ENCODE data around the gene MAGI3.
"Not testable (repeated sequence)": the region's sequence is repeated elsewhere in the genome, so short reads cannot be mapped to it uniquely, and the experiment has no call there.

MAGI3 gene

DNA sequence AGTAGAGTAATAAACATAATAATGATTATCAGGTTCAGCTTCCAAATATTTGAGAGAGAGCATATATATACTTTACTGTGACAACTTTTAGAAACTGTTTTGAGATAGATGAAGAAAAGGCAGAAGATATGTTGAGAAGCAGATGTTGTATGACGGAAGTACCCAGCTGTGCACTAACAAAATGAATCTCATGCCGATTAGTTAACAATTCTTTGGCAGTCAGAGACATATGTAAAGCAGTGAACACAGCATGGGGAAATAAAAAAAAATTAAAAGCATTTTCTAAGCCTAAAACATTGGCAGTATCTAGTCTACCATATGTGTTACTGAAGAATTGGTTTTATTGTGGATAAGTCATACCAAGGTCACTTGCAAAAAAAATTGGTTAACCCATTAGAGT lies 51.8 kb downstream of the MAGI3 start:
- DNase-seq: no peak
- CTCF ChIA-PET: interaction anchor here (0.7 kb wide), 1 partner anchor 223 kb away, joined by 3 read pairs; no protein-coding TSS in a partner anchor
- H3K4me1 Mint-ChIP-seq: no peaks in the 10 kb centered on the region
- no peak overlapping the region for H3K4me3 Mint-ChIP-seq
- peaks cover 6% of the 10 kb centered on the region for H3K27me3 Mint-ChIP-seq
- peaks cover 14% of the 10 kb centered on the region for H3K9me3 Mint-ChIP-seq
- no peak overlapping the region for H3K27ac Mint-ChIP-seq
- H3K36me3 Mint-ChIP-seq: peaks cover 5% of the 10 kb centered on the region

DNA sequence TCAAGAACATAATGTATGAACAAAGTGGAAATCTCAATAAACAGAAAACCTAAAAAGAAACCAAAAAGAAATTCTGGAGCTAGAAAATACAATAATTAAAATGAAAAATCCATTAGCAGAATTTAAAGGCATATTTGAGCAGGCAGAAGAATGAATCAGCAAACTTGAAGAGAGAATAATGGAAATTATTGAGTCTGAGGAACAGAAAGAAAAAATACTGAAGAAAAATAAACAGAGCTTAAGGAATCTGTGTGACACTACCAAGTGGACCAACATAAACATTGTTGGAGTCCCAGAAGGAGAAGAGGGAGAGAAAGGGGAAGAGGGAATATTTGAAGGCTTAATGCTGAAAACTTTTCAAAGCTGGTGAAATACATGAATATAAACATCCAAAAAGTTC lies 54.5 kb downstream of the MAGI3 start:
- H3K4me3 Mint-ChIP-seq: no peak overlapping the region
- CTCF ChIA-PET: no interaction called here
- no peak overlapping the region for H3K27ac Mint-ChIP-seq
- H3K4me1 Mint-ChIP-seq: no peaks in the 10 kb centered on the region
- DNase-seq: no peak
- H3K36me3 Mint-ChIP-seq: peaks cover 5% of the 10 kb centered on the region
- H3K27me3 Mint-ChIP-seq: no peaks in the 10 kb centered on the region
- peaks cover 14% of the 10 kb centered on the region for H3K9me3 Mint-ChIP-seq

DNA sequence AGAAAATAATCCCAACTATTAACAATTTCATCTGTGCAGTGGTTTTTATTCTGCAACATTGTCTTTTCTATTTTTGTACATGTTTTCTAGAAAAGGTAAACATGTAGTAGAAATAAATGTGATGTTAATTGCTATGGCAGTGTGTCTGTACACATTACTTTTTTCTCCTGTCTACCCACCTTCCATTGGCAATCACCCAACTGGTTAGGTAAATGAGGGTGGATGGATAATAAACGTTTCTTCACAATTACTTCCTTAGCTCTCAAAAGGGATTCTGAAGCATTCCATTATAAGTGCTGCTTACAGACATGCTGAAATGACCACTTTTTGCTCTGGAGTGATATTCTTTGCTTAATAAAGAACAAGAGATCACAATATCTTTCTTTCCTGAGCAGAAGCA lies 61.4 kb downstream of the MAGI3 start:
- H3K27me3 Mint-ChIP-seq: peaks cover 5% of the 10 kb centered on the region
- no peaks in the 10 kb centered on the region for H3K36me3 Mint-ChIP-seq
- H3K4me3 Mint-ChIP-seq: no peak overlapping the region
- no peak overlapping the region for H3K27ac Mint-ChIP-seq
- CTCF ChIA-PET: no interaction called here
- no peaks in the 10 kb centered on the region for H3K9me3 Mint-ChIP-seq
- no peaks in the 10 kb centered on the region for H3K4me1 Mint-ChIP-seq
- no peak for DNase-seq

GRCh38 chr1:113452921-113453770 lies 62.8 kb downstream of the MAGI3 start:
- CTCF ChIA-PET: interaction anchor here (1.5 to 2.0 kb wide), 2 partner anchors 313 to 317 kb away, joined by 3 to 12 read pairs; no protein-coding TSS in a partner anchor
- H3K27ac Mint-ChIP-seq: no peak overlapping the region
- DNase-seq: peak; percentile 29
- peaks cover 5% of the 10 kb centered on the region for H3K27me3 Mint-ChIP-seq
- no peak overlapping the region for H3K4me3 Mint-ChIP-seq
- H3K4me1 Mint-ChIP-seq: no peaks in the 10 kb centered on the region
- H3K9me3 Mint-ChIP-seq: no peaks in the 10 kb centered on the region
- H3K36me3 Mint-ChIP-seq: no peaks in the 10 kb centered on the region

DNA sequence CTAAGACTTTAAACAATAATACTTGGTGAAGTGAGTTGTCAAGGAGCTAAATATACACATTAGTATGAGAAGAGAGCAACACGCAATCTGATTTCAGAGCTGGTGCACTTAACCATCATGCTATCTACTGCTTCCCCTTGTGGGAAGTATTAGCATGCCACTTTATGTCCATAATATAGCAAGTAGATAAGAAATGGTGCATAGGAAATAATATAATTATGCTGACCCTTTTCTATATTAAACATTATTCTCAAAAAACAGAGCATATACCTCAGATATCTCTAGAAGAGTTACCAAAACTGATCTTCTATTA lies 63.4 kb downstream of the MAGI3 start:
- Mint-ChIP-seq H3K4me1 (no peaks in the 10 kb centered on the region), H3K4me3 (no peak overlapping the region), H3K9me3 (no peaks in the 10 kb centered on the region), H3K27ac (no peak overlapping the region), H3K36me3 (no peaks in the 10 kb centered on the region), H3K27me3 (peaks cover 5% of the 10 kb centered on the region)
- no peak for DNase-seq
- CTCF ChIA-PET: interaction anchor here (1.5 to 2.0 kb wide), 2 partner anchors 313 to 317 kb away, joined by 3 to 12 read pairs; no protein-coding TSS in a partner anchor

GRCh38 chr1:113455374-113455773 lies 65.1 kb downstream of the MAGI3 start:
- Mint-ChIP-seq H3K36me3 (no peaks in the 10 kb centered on the region), H3K4me1 (no peaks in the 10 kb centered on the region), H3K9me3 (no peaks in the 10 kb centered on the region), H3K27me3 (peaks cover 2% of the 10 kb centered on the region), H3K27ac (no peak overlapping the region), H3K4me3 (no peak overlapping the region)
- no peak for DNase-seq
- CTCF ChIA-PET: no interaction called here

DNA sequence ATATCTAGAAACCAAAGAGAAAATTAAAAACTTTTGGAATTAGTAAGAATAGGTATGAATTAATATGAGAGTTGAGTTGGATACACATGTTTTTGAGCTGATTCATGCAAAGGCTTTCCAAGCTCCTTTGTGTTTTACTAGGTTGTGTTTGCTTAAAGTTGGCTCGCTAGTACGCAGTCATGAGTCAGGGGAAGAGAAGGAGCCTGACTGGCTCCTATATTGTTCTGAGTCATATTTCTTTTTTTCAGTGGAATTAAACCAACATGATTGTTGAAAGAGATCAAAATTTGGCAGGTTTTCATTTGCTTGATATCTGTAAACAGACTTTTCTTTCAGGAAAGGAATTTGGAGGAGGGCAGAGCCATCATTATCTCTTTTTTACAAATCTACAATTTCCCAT lies 66.7 kb downstream of the MAGI3 start:
- Mint-ChIP-seq H3K36me3 (no peaks in the 10 kb centered on the region), H3K4me1 (no peaks in the 10 kb centered on the region), H3K27me3 (no peaks in the 10 kb centered on the region), H3K27ac (no peak overlapping the region), H3K4me3 (no peak overlapping the region), H3K9me3 (no peaks in the 10 kb centered on the region)
- CTCF ChIA-PET: no interaction called here
- DNase-seq: no peak

DNA sequence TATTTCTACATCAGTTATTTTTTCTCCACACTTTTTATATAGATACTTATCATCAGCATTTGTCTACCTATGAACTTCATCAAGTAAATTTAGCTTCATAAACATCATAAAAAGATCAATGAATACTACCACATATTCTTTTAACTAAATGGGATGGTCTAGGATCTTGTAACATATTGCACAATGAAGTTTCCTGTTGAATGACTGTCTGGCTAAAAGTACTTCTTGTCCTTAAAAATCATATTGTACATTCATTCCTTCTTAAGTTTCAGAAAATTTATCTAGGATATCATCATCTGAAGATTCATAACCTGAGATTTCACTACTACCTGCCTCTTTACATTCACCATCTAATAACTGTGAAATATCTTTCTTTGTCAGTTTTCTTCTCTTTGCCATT lies 69.0 kb downstream of the MAGI3 start:
- Mint-ChIP-seq H3K9me3 (no peaks in the 10 kb centered on the region), H3K4me3 (no peak overlapping the region), H3K36me3 (no peaks in the 10 kb centered on the region), H3K4me1 (no peaks in the 10 kb centered on the region), H3K27ac (no peak overlapping the region), H3K27me3 (no peaks in the 10 kb centered on the region)
- CTCF ChIA-PET: no interaction called here
- no peak for DNase-seq

DNA sequence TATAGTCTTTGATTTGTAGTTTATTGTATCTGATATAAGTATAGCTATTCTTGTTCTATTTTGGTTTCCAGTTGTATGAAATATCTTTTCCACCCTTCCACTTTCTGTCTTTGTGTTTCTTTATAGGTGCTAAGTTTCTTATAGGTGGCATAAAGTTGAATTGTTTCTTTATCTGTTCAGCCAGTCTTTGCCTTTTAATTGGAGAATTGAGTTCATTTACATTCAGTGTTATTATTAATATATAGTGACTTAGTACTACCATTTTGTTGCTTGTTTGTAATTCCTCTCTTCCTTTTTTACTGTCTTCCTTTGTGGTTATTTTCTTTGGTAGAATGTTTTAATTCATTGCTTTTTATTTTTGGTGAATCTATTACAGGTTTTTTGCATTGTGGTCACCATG lies 77.7 kb downstream of the MAGI3 start:
- H3K4me3 Mint-ChIP-seq: no peak overlapping the region
- no peaks in the 10 kb centered on the region for H3K36me3 Mint-ChIP-seq
- H3K27ac Mint-ChIP-seq: no peak overlapping the region
- H3K9me3 Mint-ChIP-seq: peaks cover 8% of the 10 kb centered on the region
- no peaks in the 10 kb centered on the region for H3K27me3 Mint-ChIP-seq
- CTCF ChIA-PET: no interaction called here
- H3K4me1 Mint-ChIP-seq: no peaks in the 10 kb centered on the region
- DNase-seq: no peak

DNA sequence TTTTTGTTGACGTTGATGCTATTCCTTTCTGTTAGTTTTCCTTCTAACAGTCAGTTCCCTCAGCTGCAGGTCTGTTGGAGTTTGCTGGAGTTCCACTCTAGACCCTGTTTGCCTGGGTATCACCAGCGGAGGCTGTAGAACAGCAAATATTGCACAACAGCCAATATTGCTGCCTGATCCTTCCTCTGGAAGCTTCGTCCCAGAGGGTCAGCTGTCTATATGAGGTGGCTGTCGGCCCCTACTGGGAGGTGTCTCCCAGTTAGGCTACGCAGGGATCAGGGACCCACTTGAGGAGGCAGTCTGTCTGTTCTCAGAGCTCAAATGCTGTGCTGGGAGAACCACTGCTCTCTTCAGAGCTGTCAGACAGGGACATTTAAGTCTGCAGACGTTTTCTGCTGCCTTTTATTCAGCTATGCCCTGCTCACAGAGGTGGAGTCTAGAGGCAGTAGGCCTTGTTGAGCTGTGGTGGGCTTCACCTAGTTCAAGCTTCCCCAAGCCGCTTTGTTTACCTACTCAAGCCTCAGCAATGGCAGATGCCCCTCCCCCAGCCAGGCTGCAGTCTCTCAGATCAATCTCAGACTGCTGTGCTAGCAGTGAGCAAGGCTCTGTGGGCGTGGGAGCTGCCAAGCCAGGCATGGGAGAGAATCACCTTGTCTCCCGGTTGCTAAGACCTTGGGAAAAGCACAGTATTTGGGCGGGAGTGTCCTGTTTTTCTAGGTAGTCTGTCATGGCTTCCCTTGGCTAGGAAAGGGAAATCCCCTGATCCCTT lies 88.3 kb downstream of the MAGI3 start:
- H3K9me3 Mint-ChIP-seq: peaks cover 59% of the 10 kb centered on the region
- H3K27me3 Mint-ChIP-seq, DNase-seq, H3K4me1 Mint-ChIP-seq, H3K27ac Mint-ChIP-seq, H3K4me3 Mint-ChIP-seq, CTCF ChIA-PET, H3K36me3 Mint-ChIP-seq: not testable (repeated sequence)

DNA sequence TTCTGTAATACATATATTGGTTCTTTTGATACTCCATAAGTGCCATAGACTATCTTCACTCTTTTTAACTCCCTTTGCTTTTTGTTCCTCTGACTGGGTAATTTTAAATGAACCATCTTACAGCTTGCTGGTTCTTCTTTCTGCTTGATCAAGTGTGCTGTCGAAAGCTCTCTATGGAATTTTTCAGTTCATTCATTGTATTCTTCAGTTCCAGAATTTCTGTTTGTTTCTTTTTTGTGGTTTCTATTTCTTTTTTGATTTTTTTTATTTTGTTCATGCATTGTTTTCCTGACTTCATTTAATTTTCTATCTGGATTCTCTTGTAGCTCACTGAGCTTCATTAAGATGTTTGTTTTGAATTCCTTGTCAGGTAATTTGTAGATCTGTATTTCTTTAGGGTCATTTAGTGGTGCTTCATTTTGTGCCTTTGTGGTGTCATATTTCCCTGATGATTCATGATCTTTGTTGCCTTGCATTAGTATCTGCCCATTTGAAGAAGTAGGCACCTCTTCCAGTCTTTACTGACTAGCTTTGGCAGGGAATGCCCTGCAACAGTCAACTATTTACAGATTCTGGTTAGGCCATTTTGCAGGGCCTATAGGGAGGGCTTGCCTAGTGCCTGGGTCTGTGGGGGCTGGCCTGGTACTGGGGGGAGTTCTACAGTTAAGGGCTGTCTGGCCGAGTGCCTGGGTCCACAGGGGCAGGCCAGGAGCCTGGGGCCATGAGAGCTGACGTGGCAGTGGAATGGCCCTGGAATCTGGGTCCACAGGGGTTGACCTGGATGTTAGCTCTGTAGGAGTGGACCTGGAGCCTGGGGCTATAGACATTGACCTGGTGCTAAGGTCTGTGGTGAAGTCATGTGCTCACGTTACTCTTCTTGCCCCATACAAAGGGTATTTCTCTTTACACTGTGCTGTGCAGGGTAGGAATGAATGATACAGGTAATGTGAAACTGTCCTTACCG lies 89.7 kb downstream of the MAGI3 start:
- no peaks in the 10 kb centered on the region for H3K36me3 Mint-ChIP-seq
- peaks cover 50% of the 10 kb centered on the region for H3K9me3 Mint-ChIP-seq
- H3K4me1 Mint-ChIP-seq: no peaks in the 10 kb centered on the region
- H3K27ac Mint-ChIP-seq: no peak overlapping the region
- no peak overlapping the region for H3K4me3 Mint-ChIP-seq
- no peaks in the 10 kb centered on the region for H3K27me3 Mint-ChIP-seq
- CTCF ChIA-PET: no interaction called here
- no peak for DNase-seq

GRCh38 chr1:113485131-113485530 lies 94.8 kb downstream of the MAGI3 start:
- DNase-seq, H3K4me1 Mint-ChIP-seq, H3K27ac Mint-ChIP-seq, H3K4me3 Mint-ChIP-seq, CTCF ChIA-PET, H3K27me3 Mint-ChIP-seq, H3K36me3 Mint-ChIP-seq: not testable (repeated sequence)
- H3K9me3 Mint-ChIP-seq: peaks cover 42% of the 10 kb centered on the region

DNA sequence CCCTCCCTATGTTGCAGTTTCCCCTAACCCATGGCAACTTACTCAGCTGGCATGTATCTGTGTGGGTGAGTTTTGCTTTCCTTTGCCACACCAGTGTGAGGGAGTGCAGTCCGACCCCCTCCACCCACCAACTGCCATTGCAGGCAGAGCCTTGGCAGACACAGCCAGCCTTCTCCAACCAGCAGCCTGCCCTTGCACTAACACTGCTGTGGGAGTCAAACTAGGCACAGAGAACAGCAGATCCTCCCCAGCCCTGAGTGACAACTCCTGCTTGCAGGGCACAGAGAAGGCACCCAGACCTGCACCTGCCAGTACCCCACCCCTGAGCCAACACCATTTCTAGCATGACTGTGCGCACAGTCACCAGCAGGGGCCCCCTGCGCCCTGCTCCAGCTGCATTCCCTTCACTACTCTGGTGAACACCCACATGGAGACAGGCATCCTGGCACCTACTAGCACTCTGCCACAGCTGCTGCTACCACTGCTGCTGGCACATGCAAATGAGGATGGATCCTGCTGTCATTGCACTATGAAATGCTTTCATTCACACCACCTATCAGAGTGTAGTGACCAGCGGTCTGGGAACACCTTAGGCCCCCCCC lies 98.4 kb downstream of the MAGI3 start:
- CTCF ChIA-PET: no interaction called here
- no peak for DNase-seq
- no peaks in the 10 kb centered on the region for H3K27me3 Mint-ChIP-seq
- H3K4me3 Mint-ChIP-seq: no peak overlapping the region
- H3K36me3 Mint-ChIP-seq: no peaks in the 10 kb centered on the region
- no peak overlapping the region for H3K27ac Mint-ChIP-seq
- peaks cover 55% of the 10 kb centered on the region for H3K9me3 Mint-ChIP-seq
- H3K4me1 Mint-ChIP-seq: no peaks in the 10 kb centered on the region

DNA sequence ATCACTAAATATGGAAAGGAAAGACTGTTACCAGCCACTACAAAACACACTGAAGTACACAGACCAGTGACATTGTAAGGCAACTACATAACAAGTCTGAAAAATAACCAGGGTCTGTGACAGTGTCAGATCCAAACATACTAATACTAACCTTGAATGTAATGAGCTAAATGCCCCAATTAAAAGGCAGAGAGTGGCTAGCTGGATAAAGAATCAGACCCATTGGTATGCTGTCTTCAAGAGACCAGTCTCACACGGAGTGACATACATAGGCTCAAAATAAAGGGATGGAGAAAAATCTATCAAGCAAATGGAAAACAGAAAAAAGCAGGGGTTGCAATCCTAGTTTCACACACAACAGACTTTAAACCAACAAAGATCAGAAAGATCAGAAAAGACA lies 100.1 kb downstream of the MAGI3 start:
- CTCF ChIA-PET: no interaction called here
- DNase-seq: no peak
- H3K9me3 Mint-ChIP-seq: peaks cover 54% of the 10 kb centered on the region
- no peaks in the 10 kb centered on the region for H3K27me3 Mint-ChIP-seq
- no peaks in the 10 kb centered on the region for H3K36me3 Mint-ChIP-seq
- no peak overlapping the region for H3K27ac Mint-ChIP-seq
- H3K4me3 Mint-ChIP-seq: no peak overlapping the region
- no peaks in the 10 kb centered on the region for H3K4me1 Mint-ChIP-seq
